Tibial artery (tissue), 4 donors: ENCODE data around the gene MAML2.

Experiments
- DNase-seq, 2 donors: peaks; one replicate each; pipeline ENCODE4 v3.0.0-alpha.2; 2019
- H3K27ac ChIP-seq, 2 donors: fragments of 200-600 bp; sonication (generic) in 1 of 2; 1 replicate in 1 of 2; 2 replicates in 1 of 2; pipeline ENCODE4 v1.5.1; 2018 to 2019; ENCODE audit warnings: mild to moderate bottlenecking in 1 of 2
- H3K27me3 ChIP-seq, 2 donors: fragments of 200-600 bp; sonication (generic) in 1 of 2; one replicate each; pipeline versions ENCODE4 v1.5.1 to v1.6.0; 2016 to 2019
- H3K36me3 ChIP-seq, 3 donors: fragments of 200-600 bp; sonication (generic) in 2 of 3; one replicate each; pipeline ENCODE4 v1.5.1; 2016 to 2019; ENCODE audit warnings: mild to moderate bottlenecking in 2 of 3
- H3K4me1 ChIP-seq, 4 donors: fragments of 200-600 bp; sonication (generic) in 2 of 4; 1 replicate in 3 of 4; 2 replicates in 1 of 4; pipeline ENCODE4 v1.5.1; 2016 to 2019
- H3K4me3 ChIP-seq, 2 donors: fragments of 200-600 bp; sonication (generic) in 1 of 2; 1 replicate in 1 of 2; 2 replicates in 1 of 2; pipeline ENCODE4 v1.5.1; 2018 to 2019; ENCODE audit warnings: mild to moderate bottlenecking in 2 of 2
- H3K9me3 ChIP-seq, 3 donors: fragments of 200-600 bp; sonication (generic) in 1 of 3; one replicate each; pipeline ENCODE4 v1.5.1; 2016 to 2019
- CTCF ChIP-seq, 2 experiments: fragments of 200-600 bp in 1 of 2; fragments of 450-650 bp in 1 of 2; IDR thresholded peaks; one replicate each; pipeline ENCODE4 v1.5.1; 2017 to 2019; ENCODE audit warnings: antibody characterized with exemption in 2 of 2, mild to moderate bottlenecking in 1 of 2, moderate library complexity in 1 of 2
- intact Hi-C: fragments of 100-400 bp; cut with DNase I; formaldehyde crosslinking; loops from one replicate; pipeline ENCODE4 v1.15.0; 2023; ENCODE audit warnings: low total_unique reads

Gene MAML2

GRCh38 chr11:96277696-96278038 lies 65.3 kb downstream of the MAML2 start:
- Histone ChIP-seq H3K4me3 (no peak overlapping the region), H3K27ac (no peak overlapping the region), H3K4me1 (peaks cover 0 to 30% (median 12%) of the 10 kb centered on the region in 4 donors), H3K9me3 (no peaks in the 10 kb centered on the region), H3K27me3 (no peaks in the 10 kb centered on the region), H3K36me3 (no peaks in the 10 kb centered on the region)
- DNase-seq = no peak
- intact Hi-C loops = no loop called here
- no peak for TF ChIP-seq CTCF (IDR thresholded peaks at IDR 0.05)

- intact Hi-C loops = no loop called here
- TF ChIP-seq CTCF (IDR thresholded peaks at IDR 0.05) = no peak
- H3K36me3 ChIP-seq = no peaks in the 10 kb centered on the region
- H3K9me3 ChIP-seq = no peaks in the 10 kb centered on the region
- H3K4me1 ChIP-seq = peaks cover 0 to 39% (median 15%) of the 10 kb centered on the region in 4 donors
- no peak overlapping the region for H3K4me3 ChIP-seq
- no peak overlapping the region for H3K27ac ChIP-seq
- no peaks in the 10 kb centered on the region for H3K27me3 ChIP-seq
- no peak for DNase-seq
These were observed 66.2 kb downstream of the MAML2 start for GRCh38 chr11:96276836-96277235.

- H3K27me3 ChIP-seq = no peaks in the 10 kb centered on the region
- H3K4me1 ChIP-seq = peaks cover 0 to 42% (median 15%) of the 10 kb centered on the region in 4 donors
- H3K27ac ChIP-seq = no peak overlapping the region
- H3K36me3 ChIP-seq = no peaks in the 10 kb centered on the region
- H3K4me3 ChIP-seq = no peak overlapping the region
- no peak for DNase-seq
- intact Hi-C loops = no loop called here
- no peak for TF ChIP-seq CTCF (IDR thresholded peaks at IDR 0.05)
- no peaks in the 10 kb centered on the region for H3K9me3 ChIP-seq
These were observed 67.0 kb downstream of the MAML2 start for GRCh38 chr11:96275801-96276594.

GRCh38 chr11:96273507-96273906 lies 69.5 kb downstream of the MAML2 start:
- no peak for TF ChIP-seq CTCF (IDR thresholded peaks at IDR 0.05)
- intact Hi-C loops = no loop called here
- H3K9me3 ChIP-seq = no peaks in the 10 kb centered on the region
- no peaks in the 10 kb centered on the region for H3K36me3 ChIP-seq
- DNase-seq = no peak
- no peak overlapping the region for H3K4me3 ChIP-seq
- H3K27ac ChIP-seq = no peak overlapping the region
- peaks cover 0 to 32% (median 8%) of the 10 kb centered on the region in 4 donors for H3K4me1 ChIP-seq
- no peaks in the 10 kb centered on the region for H3K27me3 ChIP-seq

GRCh38 chr11:96272529-96273222 lies 70.3 kb downstream of the MAML2 start:
- DNase-seq = no peak
- no peaks in the 10 kb centered on the region for H3K27me3 ChIP-seq
- TF ChIP-seq CTCF (IDR thresholded peaks at IDR 0.05) = no peak
- no peaks in the 10 kb centered on the region for H3K36me3 ChIP-seq
- peaks cover 0 to 32% (median 9%) of the 10 kb centered on the region in 4 donors for H3K4me1 ChIP-seq
- no peak overlapping the region for H3K4me3 ChIP-seq
- H3K9me3 ChIP-seq = no peaks in the 10 kb centered on the region
- H3K27ac ChIP-seq = peak overlapping the region; percentile 13 to 40
- intact Hi-C loops = no loop called here
